Stimulated activated CD4-positive, alpha-beta T cell treated with anti-CD3 and anti-CD28 coated beads, Interleukin-2, amount 100 ng/mL, for 24 hours (primary cell): ENCODE results near the gene ZNF580.

Source experiments
- DNase-seq, 2 donors: peaks; one replicate each; pipeline ENCODE4 v3.0.0-alpha.2; 2020

The ZNF580 gene

DNA sequence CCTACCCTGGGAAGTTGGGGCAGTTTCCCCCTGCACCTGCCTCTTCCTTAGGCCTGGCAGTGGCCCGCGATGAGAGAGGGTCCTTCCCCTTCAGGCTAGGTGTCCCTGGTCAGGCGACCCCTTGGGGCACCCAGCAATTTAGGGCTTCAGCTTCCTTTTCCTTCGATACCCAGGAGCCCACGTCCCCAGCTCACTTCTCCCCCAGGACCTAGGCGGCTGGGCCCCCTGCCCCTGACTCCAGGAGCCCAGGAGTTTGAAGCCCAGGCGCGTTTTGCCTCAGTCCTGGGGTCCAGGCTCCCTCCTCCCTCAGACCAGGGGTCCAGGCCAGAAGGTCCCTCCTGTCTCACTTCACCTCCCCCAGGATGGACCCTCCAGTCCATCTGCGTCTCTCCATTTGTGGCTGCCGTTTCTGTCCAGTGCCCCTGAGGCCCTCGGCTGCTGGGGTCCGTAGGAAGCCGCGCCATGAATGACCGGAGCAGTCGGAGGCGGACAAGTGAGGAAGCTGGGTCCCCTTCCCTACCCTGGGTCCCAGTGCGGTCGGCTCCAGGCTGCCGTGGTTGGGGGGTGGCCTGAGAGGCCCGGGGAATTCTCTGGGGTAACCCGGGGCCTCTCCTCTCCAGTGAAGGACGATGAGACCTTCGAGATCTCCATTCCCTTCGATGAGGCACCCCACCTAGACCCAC is 7.9 kb downstream of the ZNF580 start:
- no peak for DNase-seq

GRCh38 chr19:55649268-55650125 is 8.7 kb downstream of the ZNF580 start:
- no peak for DNase-seq

- no peak for DNase-seq
Observed at GRCh38 chr19:55650126-55650557, 9.3 kb downstream of the ZNF580 start.

- no peak for DNase-seq
Observed at GRCh38 chr19:55650602-55651230, 9.9 kb downstream of the ZNF580 start.

DNA sequence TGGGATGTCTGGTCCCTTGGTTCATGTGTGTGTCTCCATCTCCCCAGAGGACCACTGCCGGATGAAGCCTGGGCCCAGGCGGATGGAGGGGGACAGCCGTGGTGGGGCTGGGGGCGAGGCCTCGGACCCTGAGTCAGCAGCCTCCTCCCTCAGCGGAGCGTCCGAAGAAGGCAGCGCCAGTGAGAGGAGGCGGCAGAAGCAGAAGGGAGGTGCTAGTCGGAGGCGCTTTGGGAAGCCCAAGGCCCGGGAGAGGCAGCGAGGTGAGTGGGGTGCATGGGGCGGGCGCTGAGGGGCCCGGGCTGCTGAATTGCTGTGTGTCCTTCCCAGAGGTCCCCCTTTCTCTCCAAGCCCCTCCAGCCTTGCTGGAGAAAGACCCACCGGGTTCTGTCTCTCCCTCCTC is 10.4 kb downstream of the ZNF580 start:
- DNase-seq, result no peak

DNA sequence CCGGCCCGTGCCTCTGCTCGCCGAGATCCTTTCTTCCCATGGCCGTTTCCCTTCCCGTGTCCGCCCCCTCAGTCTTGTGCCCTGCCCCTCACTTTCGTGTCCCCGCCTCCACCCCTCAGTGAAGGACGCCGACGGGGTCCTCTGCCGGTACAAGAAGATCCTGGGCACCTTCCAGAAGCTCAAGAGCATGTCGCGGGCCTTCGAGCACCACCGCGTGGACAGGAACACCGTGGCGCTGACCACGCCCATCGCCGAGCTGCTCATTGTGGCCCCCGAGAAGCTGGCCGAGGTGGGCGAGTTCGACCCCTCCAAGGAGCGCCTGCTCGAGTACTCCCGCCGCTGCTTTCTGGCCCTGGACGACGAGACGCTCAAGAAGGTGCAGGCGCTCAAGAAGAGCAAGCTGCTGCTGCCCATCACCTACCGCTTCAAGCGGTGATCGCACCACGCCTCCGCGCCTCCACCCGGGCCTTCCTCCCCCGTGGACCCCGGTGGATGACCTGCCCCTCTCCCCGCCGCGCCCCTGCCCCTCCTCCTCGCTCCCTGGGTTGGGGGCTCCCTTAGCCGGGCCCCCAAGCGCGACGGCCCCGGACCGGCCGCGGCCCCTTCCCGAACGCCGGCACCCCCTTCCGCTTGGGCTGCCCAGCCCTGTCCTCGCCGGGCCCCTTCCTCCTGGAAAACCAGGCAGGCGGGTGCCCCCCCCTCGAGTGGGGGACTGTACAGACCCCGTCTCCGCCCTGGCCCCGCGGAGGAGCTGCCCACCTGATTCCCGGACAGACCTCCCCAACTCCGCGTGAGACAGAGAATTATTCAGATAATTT is 11.7 kb downstream of the ZNF580 start:
- no peak for DNase-seq

GRCh38 chr19:55653651-55654322 is 13.0 kb downstream of the ZNF580 start:
- DNase-seq, result peak; percentile 96 to 99

DNA sequence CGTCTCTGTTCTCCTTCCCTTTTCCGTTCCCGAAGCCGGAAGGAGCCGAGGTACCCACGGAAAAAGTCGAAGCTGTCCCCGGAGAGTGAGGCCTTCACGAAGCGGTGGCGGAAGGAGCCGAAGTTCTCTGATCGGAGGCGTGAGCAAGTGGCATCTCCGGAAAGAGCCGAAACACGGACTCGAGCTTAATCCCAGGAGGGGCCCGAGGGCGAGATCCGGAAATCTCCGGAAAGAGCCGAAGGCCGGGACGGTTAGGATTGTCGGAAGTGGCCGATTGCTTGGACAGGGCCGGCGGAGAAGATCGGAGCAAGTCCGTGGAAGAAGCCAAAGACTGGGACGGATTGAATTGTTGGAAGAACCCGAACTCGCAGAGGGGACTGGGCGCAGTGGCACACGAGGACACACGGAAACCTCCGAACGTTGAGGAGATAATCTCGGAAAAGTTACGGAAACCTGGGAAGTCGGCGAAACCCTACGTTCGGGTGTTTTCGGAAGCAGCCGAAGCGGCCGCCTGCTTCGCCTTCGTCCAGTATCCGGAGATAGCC is 13.6 kb downstream of the ZNF580 start:
- DNase-seq, result peak; percentile 99

DNA sequence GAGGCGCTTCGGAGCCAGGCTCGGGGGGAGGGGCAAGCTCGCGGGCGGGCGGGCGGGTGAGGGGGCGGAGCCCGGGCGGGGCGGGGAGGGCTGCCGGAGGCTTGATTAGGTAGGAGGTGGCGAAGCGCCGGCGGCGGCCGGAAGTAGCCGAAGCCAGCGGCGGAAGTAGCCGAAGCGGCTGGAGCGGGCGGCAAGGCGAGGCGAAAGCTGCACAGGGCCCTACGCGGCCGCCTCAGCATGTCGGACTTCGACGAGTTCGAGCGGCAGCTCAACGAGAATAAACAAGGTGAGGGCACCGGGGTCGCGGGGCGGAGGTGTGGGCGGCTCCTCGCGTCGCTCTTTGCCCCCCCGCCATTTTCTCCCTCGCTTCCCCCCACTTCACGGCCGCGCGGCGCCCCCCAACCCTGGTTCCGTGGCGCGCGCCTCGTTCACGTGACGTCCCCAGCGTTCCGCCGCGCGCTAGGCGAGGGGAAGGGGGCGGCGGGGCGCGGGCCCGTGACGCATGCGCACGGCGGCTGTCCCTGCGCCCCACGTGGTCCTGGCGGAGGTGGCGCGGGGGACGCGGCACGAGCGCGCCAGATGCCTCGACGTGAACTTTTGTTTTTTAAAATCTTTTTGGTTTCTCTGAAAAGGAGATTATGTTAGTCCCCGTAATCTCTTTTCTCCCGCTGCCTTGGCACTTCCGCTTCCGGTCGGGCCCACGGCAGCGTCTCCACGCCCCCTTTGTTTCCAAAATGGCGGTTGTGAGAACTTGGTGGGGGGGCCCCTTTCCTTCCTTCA is 14.3 kb downstream of the ZNF580 start, which contains the start of gene U2AF2:
Gene U2AF2, plus strand, starts transcription at position 168 of the 780 bp plus-strand sequence. Its CDS starts 70 bp downstream, at position 238.
- peak; percentile 97 for DNase-seq

DNA sequence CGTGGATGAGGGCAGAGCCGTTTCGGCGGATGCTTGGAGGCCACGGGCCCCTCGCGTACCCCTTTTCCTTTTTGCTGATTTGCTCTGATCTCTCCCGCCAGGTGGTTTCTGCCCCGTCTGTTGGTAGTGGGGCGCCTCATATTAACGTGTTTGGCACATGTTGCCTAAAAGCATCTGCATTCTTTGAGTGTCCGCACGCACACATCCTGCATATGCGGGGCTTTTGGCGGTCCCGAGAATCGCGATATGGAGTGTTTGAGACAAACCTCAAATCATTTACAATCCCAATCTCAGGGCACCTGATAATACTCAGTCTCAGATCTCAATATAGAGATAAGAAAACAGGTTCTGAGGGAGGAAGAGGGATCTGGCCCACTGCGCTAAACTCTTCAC is 14.8 kb downstream of the ZNF580 start:
- no peak for DNase-seq

DNA sequence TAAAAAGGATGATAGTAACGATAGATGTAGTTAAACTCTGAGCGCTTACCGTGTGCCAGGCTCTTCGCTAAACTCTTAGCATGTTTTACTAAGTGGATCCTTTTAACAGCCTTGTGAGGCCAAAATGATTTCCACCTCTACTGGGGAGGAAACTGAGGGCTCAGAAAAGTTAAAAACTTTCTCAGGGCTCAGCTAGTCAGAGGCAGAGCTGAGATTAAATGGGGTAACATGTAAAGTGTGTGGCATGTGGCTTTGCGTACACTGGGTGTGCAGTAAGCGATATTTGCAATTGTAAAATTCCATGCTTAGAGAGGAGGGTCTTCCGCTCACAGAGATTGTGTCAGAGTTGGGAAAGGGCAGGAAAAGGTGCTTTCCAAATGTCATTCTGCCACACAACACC is 15.8 kb downstream of the ZNF580 start:
- DNase-seq, result no peak

- DNase-seq, result no peak
Observed at GRCh38 chr19:55656988-55657747, 16.4 kb downstream of the ZNF580 start.

DNA sequence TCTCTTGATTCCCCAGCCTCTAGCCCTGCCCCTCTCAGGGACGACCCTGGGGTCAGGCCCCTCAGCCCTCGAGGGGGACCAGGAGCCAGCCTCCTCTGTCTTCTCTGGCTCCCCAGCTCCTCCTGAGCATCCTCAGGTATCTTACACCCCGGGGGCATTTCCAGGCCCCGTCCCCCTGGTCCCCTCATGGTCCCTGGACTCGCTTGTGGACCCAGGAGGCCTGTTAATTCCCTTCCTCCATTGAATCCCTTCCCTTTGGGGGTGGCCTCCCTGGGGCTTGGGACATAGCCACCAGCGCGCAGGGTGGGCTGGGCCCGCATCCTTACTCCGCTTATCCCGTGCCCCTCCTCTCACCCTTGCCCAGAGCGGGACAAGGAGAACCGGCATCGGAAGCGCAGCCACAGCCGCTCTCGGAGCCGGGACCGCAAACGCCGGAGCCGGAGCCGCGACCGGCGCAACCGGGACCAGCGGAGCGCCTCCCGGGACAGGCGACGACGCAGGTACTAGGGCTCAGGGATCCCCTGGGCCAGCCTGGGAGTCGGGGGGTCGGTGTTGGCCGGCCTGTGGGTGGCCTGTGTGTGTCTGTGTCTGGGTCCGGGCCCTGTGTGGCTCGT is 18.2 kb downstream of the ZNF580 start:
- DNase-seq, result no peak

- DNase-seq, result no peak
Observed at GRCh38 chr19:55659822-55660221, 19.0 kb downstream of the ZNF580 start.

- no peak for DNase-seq
Observed at GRCh38 chr19:55660404-55660803, 19.6 kb downstream of the ZNF580 start.

- DNase-seq, result no peak
Observed at GRCh38 chr19:55660991-55661390, 20.2 kb downstream of the ZNF580 start.

DNA sequence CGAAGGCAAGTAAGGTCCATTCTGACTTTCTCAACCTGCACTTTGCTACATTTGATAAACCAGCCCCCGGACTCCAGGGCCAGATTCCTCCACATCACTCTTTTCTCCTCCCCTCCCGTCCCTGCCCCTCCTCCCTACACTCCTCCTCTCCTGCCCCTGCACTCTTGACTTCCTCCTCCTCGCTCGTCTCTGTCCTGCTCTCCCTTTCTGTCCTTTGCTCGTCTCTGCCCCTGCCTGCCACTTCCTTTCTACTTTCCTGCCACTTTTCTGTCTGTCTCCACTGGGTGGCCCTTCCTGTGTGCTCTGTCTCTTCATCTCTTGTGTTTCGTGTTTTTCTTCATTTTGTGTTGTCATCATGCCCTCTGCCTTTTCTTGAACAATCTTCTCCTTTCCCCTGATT is 21.0 kb downstream of the ZNF580 start:
- DNase-seq, result no peak

- no peak for DNase-seq
Observed at GRCh38 chr19:55663846-55664536, 23.2 kb downstream of the ZNF580 start.

GRCh38 chr19:55666343-55667005 is 25.7 kb downstream of the ZNF580 start:
- no peak for DNase-seq
